Measurements from ENCODE around the gene CNIH2.

Gene CNIH2

GRCh38 chr11:66331542-66332370, 53.8 kb downstream of the CNIH2 start:
- no peak for DNase-seq (ENCODE audit: low spot score)

GRCh38 chr11:66332371-66333219, 54.6 kb downstream of the CNIH2 start:
- no peak for DNase-seq (ENCODE audit: low spot score)

GRCh38 chr11:66333220-66333877, 55.4 kb downstream of the CNIH2 start:
- DNase-seq (ENCODE audit: low spot score) = no peak
